HL-60/S4 treated with phorbol 12-myristate 13-acetate at 8.2 ng/mL for 4 days and 3 days (cell line): ENCODE measurements around the gene TEX264.

Experiments
- in situ Hi-C: fragments of 300-500 bp; cut with MboI; formaldehyde crosslinking; loops from 2 replicates; pipeline ENCODE4 v1.15.0; 2022; ENCODE audit warnings: low sequenced_read_pairs

TEX264 gene

DNA sequence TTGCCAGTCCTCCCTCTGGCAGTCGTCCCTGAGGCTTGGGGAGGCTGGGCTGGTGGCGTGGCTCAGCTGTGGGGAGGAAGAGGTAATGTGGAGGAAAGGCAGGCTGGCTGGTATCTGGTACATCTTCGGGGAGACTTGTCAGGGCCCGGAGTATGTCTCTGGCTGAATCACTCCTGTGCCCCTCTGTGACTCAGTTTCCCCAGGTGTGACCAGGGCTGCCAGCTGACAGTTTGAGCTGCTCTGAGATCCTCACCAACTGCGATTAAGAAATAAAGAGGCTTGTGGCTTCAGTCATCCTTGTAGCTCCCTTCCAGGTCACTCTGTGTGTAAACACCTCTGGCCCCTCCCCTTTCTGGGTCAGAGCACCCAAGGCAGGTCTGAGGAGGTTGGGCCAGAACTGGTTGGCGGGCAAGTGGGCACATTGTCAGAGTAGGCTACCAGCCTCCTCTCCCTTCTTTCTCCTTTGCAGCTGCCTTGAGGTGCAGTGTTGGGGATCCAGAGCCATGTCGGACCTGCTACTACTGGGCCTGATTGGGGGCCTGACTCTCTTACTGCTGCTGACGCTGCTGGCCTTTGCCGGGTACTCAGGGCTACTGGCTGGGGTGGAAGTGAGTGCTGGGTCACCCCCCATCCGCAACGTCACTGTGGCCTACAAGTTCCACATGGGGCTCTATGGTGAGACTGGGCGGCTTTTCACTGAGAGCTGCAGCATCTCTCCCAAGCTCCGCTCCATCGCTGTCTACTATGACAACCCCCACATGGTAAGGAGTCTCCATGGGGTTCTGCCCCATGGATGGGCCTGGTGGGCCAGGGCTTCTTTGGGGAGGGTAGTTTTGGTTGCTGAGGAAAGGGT is 3.0 kb downstream of the TEX264 start:
- in situ Hi-C loops, result no loop called here

DNA sequence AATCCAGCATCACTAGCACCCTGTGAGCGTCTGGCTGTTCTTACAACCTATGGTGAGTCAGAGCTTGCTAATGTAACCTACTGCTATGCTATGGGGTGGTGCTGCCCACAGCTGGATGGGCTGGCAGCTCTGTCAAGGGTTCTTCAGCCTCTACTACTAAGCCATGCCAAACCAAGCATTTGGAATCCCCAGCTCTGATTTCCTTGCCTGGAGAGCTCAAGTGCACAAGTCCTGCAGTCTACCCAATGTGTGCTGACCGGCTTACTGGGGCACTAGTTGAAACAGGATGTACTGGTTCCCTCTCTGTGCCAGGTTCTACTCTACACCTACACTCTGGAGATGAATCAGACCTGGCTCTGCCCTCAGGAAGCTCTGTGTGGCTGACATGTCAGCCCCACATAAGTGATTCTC is 4.2 kb downstream of the TEX264 start:
- in situ Hi-C loops, result no loop called here

DNA sequence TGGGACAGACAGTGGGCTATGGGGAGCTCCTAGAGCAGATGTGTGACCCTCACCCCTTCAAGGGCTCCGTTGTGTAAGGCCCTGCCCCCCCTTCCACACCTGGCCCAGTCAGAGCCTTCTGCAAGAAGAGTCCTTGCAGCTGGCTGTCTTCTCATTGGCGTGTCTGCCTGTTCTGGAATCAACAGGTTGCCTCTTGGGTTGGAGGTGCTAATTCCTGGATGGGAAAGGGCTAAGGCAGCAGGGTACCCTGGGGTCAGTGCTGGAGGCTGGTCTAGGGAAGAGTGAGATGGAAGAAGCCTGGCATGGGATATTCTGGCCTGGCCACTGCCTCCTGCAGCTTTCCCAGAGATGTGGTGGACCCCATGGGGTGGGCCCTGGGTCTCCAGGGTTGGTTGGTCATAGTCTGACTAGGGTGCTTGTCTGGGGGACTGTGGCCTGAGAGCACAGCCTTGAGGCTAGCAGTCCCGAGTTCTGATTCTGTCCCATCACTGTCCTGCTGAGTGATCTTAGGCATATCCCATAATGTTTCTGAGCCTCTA is 5.1 kb downstream of the TEX264 start:
- in situ Hi-C loops, result no loop called here

DNA sequence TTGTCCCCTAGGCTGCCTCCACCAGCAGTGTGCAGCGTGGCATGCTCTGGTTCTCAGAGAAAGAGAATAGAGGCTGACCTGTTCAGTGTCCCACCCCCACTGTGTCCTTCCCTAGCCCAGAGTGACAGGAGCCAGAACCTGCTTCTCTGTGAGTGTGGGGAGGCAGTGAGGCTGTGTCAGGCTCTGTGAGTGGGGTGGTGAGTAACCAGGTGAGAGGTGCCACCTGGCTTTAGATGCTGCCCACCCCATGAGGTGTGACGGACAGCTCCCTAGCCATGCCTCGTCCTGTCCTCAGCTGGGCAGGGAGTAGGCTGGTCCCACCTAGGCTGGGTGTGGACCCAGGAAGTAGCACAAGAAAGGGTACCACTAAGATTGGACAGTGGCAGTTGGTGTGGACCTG is 6.3 kb downstream of the TEX264 start:
- in situ Hi-C loops, result no loop called here

DNA sequence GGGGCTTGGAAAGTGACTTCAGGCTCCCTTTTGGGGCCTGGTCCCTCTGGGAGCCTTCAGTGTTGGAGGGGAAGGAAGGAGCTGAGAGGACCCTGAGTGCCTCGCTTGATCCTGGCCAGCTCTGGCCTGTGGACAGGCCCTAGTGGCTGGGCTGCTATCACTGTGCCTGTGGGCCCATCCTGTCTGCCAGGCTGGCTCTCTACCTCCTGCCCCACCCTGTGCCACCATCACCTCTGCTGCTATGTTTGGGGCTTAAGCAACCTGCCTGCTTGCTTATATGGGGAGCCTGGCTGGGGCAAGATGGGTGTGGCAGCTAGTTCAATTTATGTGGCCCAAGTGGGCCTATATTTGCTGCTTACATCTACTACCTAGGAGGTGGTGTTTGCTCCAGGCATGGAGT is 7.1 kb downstream of the TEX264 start:
- in situ Hi-C loops, result no loop called here

DNA sequence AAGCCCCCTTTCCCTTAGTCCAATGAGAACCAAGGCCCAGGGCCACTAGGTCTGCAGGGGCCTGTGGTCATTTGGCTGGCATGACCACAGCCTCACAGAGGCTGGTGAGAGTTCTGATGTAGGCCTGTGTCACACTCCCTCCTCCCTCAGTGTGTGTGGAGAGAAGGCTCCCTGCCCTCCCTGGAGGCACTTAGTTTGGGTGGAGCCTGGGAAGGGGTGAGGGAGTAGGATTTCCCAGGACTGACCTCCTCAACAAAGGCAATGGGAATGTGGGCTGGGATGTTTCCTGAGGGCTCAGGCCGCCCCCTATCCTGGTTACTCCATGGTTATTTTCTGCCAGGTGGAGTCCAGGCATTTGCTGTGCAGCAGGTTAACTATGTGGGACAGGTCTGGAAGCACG is 7.6 kb downstream of the TEX264 start:
- in situ Hi-C loops, result no loop called here

DNA sequence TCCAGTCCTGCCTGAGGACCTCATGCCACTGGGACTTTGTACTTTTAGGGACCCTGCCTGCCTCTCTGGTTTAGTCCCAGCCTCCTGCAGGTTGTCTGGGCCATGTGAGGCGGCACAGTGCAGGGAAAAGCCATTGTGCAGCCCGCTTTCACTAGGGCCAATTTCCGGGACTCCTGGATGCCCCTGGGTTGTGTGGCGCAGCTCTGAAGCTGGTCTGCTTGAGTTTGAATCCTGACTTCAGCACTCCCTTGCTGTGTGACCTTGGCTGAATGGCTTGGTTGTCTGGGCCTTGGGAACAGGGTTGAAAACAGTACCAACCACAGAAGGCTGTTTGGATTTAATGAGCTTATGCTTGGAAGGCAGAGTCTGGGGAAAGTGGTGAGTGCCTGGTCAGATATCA is 8.3 kb downstream of the TEX264 start:
- in situ Hi-C loops, result no loop called here

DNA sequence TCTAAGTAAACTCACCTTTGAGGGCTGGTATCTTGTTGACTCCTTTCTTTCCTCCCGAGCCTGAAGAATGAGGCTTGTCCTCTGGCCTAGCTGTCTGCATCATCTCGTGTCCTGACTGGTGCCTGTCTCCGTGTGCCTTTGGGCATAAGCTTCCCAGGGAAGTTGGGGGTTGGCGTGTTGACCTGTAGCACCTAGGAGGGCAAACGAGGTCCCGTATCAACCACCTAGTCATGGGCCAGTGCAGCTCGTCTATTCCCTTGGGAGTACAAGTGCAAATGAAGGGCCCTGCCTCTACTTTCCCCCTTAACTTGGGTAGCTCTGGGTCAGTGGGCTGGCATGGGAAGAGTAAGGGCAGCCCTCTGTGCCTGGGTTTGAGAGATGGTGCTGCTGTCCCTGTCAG is 8.7 kb downstream of the TEX264 start:
- in situ Hi-C loops, result no loop called here

DNA sequence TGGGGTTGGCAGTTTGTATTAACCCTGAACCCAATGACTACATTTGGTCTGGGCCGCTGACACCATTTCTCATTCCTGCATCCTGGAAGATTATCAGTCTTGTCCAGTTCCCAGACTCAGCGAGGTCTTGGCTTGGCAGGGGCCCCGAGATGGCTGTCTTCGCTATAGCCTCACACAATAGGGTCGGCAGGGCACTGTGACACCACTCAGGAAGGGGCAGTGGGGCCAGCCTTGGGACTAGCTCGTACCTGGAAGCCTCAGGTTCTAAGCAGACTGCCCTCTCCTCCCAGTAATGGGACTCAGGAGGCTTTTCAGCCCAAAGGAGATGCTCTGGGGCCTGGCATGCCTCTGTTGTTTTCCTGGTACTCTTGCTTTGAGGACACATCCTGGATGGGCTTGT is 9.1 kb downstream of the TEX264 start:
- in situ Hi-C loops, result no loop called here

DNA sequence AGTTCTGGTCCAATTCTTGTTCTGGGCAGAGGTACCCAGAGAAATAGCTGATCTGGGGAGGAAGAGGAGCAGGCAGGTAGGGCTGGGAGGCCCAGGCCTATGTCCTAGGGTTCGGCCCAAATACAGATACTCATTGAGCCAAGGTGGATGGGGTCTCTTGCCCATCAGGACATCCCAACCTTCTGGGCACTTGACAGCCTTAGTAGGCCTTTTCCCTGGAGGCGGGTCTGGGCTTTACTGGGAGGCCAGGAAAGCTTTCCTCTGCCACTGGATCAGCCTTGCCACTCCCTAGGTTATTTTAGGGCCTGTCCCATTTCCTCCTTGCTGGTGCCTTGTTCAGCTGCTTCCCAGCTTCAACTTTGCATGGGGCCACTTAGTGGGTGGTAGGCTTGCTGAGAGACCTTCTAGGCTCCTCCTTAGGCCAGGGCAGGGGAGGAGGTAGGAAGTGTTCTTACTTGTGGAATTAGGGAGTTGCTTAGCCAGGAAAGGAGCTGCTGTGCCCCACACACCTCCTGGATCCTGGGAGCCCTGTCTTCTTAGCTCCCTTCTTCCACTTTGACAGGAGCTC is 9.7 kb downstream of the TEX264 start:
- in situ Hi-C loops, result no loop called here

DNA sequence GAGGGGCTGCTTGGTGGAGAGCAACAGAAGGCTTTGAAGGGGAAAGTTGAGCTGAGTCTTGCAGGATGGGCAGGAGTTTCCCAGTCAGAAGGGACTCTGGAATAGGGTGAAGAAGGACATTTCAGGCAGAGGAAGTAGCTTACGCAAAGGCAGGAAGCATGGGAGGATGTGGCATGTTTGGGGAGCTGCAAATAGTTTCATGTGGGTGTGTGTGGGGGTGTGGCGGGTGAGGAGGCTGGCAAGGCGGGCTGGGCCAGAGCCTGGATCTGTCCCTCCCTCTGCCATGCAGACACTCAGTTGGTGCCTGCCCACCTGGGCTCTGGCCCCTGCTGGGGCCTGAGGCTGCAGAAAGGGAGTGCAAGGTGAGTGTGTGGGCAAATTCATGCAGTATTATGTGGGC is 10.4 kb downstream of the TEX264 start:
- in situ Hi-C loops, result no loop called here

DNA sequence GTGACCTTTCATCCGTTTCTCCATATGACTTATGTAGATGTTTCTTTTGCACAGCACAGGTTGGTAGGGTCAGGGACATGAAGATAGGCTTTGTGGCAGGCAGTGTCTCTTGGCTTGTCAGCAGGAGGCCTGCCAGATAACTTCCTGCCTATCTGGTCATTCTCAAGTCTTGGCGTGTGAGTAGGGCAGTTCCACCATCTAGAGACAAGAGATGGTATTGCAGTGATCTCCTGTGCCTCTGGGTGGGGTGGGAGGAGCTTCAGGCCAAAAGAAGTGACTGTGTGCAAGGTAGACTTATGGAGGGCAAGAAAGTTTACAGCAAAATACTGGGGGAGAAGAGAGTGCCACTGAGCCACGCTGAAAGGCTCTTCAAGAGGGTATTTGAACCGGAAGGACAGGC is 11.0 kb downstream of the TEX264 start:
- in situ Hi-C loops, result no loop called here

DNA sequence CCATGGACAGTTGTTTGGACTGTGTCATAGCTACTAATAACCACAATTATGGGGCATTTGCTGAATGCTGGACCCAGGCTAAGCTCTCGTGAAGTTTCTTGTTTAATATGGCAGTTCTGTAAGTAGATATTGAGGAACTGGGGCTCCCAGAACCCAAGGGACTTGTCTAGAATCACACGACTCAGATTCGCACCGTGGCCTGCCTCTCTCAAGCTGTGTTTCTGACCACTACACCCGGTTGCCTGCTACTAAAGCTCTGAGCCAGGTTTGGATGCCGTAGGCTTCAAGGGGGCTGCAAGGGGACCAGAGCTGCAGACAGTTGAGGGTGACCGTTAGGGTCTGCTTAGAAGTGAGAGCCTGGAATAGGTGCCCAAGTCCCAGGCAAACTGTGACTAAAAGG is 11.5 kb downstream of the TEX264 start:
- in situ Hi-C loops, result no loop called here

DNA sequence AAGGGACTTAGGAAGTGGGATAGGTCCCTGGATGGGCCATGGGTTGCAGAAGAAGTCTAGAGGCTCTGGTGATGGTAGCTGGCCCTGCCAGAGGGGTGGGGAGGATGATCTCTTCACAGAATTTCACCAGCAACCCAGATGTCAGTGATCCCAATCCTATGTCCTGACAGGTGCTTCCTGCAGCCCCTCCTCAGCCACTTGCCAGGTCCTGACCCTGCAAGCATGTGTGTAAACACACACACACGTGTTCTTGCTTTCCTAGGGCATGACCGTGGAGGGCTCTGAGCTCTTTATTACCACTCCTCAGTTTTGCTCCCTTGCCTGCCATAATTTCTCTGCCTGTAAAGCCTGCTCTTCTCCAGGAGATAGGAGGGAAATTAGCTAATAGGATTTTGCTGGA is 12.5 kb downstream of the TEX264 start:
- in situ Hi-C loops, result no loop called here

DNA sequence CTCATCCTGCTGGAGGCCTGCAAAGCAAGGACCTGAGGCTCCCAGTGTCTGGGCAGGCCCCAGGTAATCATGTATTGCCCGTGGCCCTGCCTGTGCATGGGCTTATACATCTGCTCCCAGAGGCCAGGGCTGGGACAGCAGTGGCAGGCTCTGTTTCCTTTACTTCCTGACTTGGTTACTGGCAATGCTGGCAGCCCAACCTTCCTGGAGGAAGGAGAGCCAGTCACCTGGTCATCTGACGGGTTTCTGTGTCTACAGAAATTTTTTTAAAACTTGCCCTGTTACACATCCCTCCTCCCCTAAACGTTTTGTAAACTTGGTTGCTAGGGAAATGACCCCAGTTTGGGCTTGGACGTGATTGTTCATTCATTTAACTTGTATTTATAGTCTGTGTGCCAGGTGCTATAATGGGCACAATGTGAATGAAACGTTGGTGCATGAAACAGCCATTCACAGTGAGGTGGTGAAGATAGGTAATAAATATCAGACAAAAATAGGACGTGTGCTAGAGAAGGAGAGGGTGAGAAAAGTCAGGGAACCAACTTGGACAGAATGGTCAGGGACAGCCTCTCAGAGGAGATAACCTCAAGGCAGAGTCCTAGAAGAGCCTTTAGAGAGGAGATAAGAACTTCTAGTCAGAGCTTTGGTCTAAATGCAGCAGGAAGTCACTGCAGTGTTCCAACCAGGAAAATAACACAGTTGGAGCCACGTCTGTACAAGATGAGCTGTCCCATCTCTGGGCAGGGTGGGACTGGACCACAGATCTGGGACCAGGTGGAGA is 14.1 kb downstream of the TEX264 start:
- in situ Hi-C loops, result no loop called here

DNA sequence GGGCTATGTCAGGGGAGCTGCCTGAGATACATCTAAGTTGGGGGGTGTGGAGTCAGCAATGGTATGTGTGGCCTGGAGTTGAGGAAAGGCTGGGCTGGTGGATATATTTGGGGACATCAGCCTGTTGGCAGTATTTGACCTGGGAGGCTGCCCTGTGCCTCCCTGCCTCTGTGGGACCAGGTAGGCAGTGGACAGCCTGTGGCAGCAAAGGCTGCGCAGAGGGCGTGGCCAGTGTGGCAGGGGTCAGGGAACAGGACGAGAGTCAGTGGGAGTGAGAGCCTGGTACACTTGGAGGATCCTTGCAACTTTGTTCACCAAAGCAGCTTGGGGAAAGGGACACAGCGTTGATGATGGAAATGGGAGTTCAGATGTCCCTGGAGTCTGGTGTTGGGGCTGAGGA is 15.0 kb downstream of the TEX264 start:
- in situ Hi-C loops, result no loop called here

DNA sequence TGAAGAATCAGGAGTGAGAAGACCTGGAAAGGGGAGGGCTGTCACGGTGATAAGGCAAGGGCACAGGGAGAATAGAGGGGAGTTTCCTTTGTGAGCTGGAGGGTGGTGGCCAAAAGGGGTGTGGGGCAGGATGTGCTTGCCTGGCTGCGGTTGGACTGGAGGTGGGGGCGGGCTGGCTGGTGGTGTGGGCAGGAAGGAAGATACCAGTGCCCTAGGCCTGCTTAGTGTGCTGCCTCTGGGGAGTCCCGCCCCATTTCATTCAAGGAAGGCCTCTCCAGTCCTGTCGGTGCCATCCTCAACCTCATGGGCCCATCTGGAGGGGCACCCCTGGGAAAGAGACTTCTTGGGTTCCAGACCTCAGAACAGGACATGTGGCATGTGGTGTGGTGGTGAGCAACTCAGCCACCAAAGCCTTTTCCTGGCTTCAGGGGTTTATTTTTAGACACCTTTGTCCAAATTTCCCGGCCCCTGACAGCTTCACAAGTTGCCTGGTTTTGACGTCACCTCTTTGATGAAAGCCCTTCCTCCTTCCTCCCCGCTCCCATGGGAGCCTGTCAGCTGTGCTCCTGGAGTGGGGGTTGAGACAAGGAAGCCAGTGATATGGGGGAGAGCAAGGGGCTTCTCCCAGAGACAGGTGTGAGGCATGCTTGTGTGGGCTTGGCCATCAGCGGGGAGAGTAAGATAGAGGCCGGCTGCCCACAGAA is 15.6 kb downstream of the TEX264 start:
- in situ Hi-C loops, result no loop called here

DNA sequence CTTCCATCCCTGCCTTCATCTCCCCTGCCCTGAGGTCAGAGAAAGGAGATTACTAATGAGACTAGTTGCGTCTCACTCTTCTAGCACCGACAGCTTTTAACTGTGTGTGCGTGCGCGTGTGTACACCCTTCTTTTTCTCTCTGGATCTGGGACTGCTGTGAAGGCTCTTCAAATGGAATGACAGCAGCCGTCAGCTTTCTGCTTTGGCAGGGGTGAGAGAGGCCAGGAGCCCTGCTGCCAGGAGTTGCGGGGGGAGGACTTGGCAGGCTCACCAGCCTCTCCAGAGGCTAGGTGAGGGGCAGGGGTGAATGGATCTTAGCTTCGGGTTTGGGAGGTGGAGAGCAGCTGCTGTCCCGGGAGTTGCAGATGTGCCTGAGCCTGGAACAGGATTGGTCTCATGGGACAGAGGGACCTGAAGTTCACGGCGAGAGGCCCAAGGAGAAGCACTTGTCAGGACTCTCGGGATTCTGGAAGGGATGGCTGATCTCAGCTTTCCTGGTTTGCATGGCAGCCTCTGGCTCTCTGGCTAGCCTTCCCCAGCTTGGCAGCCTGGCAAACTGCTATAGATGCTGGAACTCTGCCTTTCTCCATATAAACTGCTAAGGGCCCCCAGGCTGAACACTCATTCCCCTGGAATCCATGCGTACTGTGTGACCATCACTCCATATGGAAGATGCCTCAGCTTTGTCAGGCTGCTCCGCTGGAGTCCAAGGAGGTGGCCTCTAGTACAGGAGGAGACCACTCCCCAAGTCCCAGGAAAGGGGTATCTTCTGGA is 16.6 kb downstream of the TEX264 start:
- in situ Hi-C loops, result no loop called here

DNA sequence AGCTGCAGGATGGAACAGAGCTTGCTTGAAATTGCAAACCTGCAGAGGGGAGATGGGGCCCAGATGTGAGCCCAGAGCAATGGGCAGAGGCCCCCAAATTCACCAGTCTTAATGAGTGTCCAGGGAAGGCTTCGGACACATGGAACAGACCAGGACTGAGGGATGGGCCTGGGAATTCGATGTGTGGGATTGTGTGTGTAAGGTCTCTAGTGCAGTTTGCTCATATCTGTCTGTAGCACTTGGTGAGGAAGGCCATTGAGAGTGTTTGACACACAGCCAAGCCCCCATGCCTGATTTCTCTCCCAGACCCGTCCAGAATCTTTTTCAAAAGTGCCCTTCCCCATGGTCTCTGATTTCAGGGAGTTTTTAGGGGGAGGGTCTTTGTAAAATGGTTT is 17.2 kb downstream of the TEX264 start:
- in situ Hi-C loops, result no loop called here

DNA sequence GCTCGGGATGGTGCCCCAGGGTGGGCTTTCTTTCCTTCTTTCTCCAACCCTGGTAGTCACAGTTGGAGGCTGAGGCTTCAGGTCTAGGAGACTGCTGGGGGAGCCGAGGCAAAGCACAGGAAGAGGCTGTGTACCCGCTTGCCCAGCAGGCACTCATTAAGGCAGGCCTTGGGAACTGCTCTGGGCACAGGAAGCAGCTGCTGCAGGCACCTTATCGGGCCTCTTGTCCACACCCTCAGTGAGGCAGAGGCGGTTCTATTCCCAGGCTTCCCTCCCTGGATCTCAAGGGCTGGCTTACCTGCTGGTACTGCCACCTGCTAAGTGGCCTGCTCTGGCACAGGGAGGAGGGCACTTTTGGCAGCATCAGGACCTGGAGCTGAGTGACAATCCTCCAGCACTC is 20.0 kb downstream of the TEX264 start:
- in situ Hi-C loops, result no loop called here
